Measurements from ENCODE around the gene DGUOK.

Gene DGUOK

GRCh38 chr2:74002505-74003421 is 76.1 kb downstream of the DGUOK start:
- peak; percentile 83 for DNase-seq (ENCODE audit: low read depth)
- TF ChIP-seq CTCF (IDR thresholded peaks at IDR 0.05; ENCODE audit: low read length, missing control alignments): no peak
- peak overlapping the region; percentile 61 for H3K4me3 ChIP-seq (replicated peaks; ENCODE audit: low read depth, low read length)

- TF ChIP-seq CTCF (IDR thresholded peaks at IDR 0.05; ENCODE audit: low read length, missing control alignments): no peak
- DNase-seq (ENCODE audit: low read depth): peak; percentile 70
- H3K4me3 ChIP-seq (replicated peaks; ENCODE audit: low read depth, low read length): peak overlapping the region; percentile 61
These were observed 77.0 kb downstream of the DGUOK start for GRCh38 chr2:74003494-74004211.

- no peak for DNase-seq (ENCODE audit: low read depth)
- peak overlapping the region; percentile 61 for H3K4me3 ChIP-seq (replicated peaks; ENCODE audit: low read depth, low read length)
- TF ChIP-seq CTCF (IDR thresholded peaks at IDR 0.05; ENCODE audit: low read length, missing control alignments): no peak
These were observed 77.8 kb downstream of the DGUOK start for GRCh38 chr2:74004212-74005182.

- no peak overlapping the region for H3K4me3 ChIP-seq (replicated peaks; ENCODE audit: low read depth, low read length)
These were observed 79.1 kb downstream of the DGUOK start for GRCh38 chr2:74005786-74006185.

GRCh38 chr2:74006459-74006858 is 79.8 kb downstream of the DGUOK start:
- no peak overlapping the region for H3K4me3 ChIP-seq (replicated peaks; ENCODE audit: low read depth, low read length)

More at GRCh38 chr2:74005786-74006185, 79.1 kb downstream of the DGUOK start:
- no peak for TF ChIP-seq CTCF (IDR thresholded peaks at IDR 0.05; ENCODE audit: low read length, missing control alignments)
- no peak for DNase-seq (ENCODE audit: low read depth)

More at GRCh38 chr2:74006459-74006858, 79.8 kb downstream of the DGUOK start:
- no peak for TF ChIP-seq CTCF (IDR thresholded peaks at IDR 0.05; ENCODE audit: low read length, missing control alignments)
- DNase-seq (ENCODE audit: low read depth): no peak

All from fibroblast of pulmonary artery (primary cell).